Left colon (tissue), 2 donors: ENCODE measurements around the gene GGCX. TPM values are rescaled to one million over a fixed set of nuclear protein-coding genes. Genes with fewer than 3 reads are reported as not detected.
"Not testable (repeated sequence)": the region's sequence is repeated elsewhere in the genome, so short reads cannot be mapped to it uniquely, and the experiment has no call there.

Source experiments
- ATAC-seq: fragments of 200-7000 bp; cut with Tn5 transposase; one replicate; pipeline ENCODE4 v1.9.1; 2020; ENCODE audit warnings: mild to moderate bottlenecking, moderate library complexity
- DNase-seq, 2 donors: peaks; one replicate each; pipeline ENCODE4 v3.0.0-alpha.2; 2020
- intact Hi-C, 2 donors: fragments of 100-400 bp; cut with DNase I in 1 of 2; cut with micrococcal nuclease in 1 of 2; formaldehyde crosslinking; loops; one replicate each; pipeline versions ENCODE4 v1.11.2 to v1.14.0; 2022; cut with DNase I, micrococcal nuclease
- total RNA-seq, 2 donors: library from RNA; stranded (reverse); fragmentation: NEBNext Ultra II Directional; extraction: Animal tissue kit (Norgen Biotek cat#: 25700); gene quantifications; one replicate each; pipeline ENCODE4 v1.2.1, GENCODE V29; 2021
- donor health status: DM: no; HTN: no; CAD: no.
- donor health status: DM: yes; HTN: yes; CAD: no.

GGCX gene
- total RNA-seq, 2 donors from 2014 or later, result 25.1 to 27.8 TPM

GRCh38 chr2:85578243-85579180, 17.2 kb upstream of the GGCX start:
- peak; percentile 63 to 64 for DNase-seq
- intact Hi-C loops, result no loop called here

GRCh38 chr2:85577386-85578242, 16.3 kb upstream of the GGCX start, which contains the start of gene VAMP8:
VAMP8 (plus strand) TSS chr2:85577586; CDS start chr2:85577647, 61 bp downstream.
- DNase-seq (peak; percentile 92 to 93), ATAC-seq (peak; percentile 95)
- intact Hi-C loops, result no loop called here

More at GRCh38 chr2:85578243-85579180, 17.2 kb upstream of the GGCX start:
- peak; percentile 54 for ATAC-seq

GRCh38 chr2:85577063-85577385, 15.7 kb upstream of the GGCX start:
- no peak for DNase-seq
- intact Hi-C loops, result no loop called here
- ATAC-seq, result peak; percentile 1

- no peak for DNase-seq
- intact Hi-C loops, result no loop called here
- no peak for ATAC-seq
These were observed 14.4 kb upstream of the GGCX start for GRCh38 chr2:85575739-85576138.

- intact Hi-C loops, result no loop called here
- DNase-seq, result no peak
These were observed 5.0 kb upstream of the GGCX start for GRCh38 chr2:85566265-85566664.

GRCh38 chr2:85564144-85564563, 2.9 kb upstream of the GGCX start:
- no peak for ATAC-seq
- intact Hi-C loops, result no loop called here
- DNase-seq, result no peak

More at GRCh38 chr2:85566265-85566664, 5.0 kb upstream of the GGCX start:
- ATAC-seq, result no peak

GRCh38 chr2:85560812-85561279, 447 bp downstream of the GGCX start:
- DNase-seq, result no peak
- intact Hi-C loops, result no loop called here
- ATAC-seq, result no peak

GRCh38 chr2:85560403-85560726, 928 bp downstream of the GGCX start:
- intact Hi-C loops, DNase-seq, ATAC-seq: not testable (repeated sequence)

- no peak for ATAC-seq
- no peak for DNase-seq
- intact Hi-C loops, result no loop called here
These were observed 3.1 kb downstream of the GGCX start for GRCh38 chr2:85558160-85558559.

GRCh38 chr2:85557130-85557529, 4.2 kb downstream of the GGCX start:
- DNase-seq (no peak), ATAC-seq (no peak)
- intact Hi-C loops, result no loop called here

- no peak for DNase-seq
- intact Hi-C loops, result loop anchor here in 1 of 2 donors (5.0 kb wide), 1 partner anchor 133 kb away; no protein-coding TSS in a partner anchor
- ATAC-seq, result no peak
These were observed 6.2 kb downstream of the GGCX start for GRCh38 chr2:85554980-85555612.

- ATAC-seq, result no peak
- intact Hi-C loops, result loop anchor here (2.0 to 5.0 kb wide), 2 partner anchors 131 to 132 kb away; no protein-coding TSS in a partner anchor
- no peak for DNase-seq
These were observed 8.1 kb downstream of the GGCX start for GRCh38 chr2:85553184-85553583.

GRCh38 chr2:85551698-85552678, 9.3 kb downstream of the GGCX start:
- ATAC-seq (peak; percentile 78), DNase-seq (peak; percentile 74 to 86)
- intact Hi-C loops, result loop anchor here (2.0 to 5.0 kb wide), 2 partner anchors 130 to 131 kb away; no protein-coding TSS in a partner anchor

GRCh38 chr2:85550486-85550885, 10.8 kb downstream of the GGCX start:
- no peak for DNase-seq
- no peak for ATAC-seq
- intact Hi-C loops, result loop anchor here in 1 of 2 donors (5.0 kb wide), 1 partner anchor 128 kb away; no protein-coding TSS in a partner anchor

- intact Hi-C loops, result loop anchor here in 1 of 2 donors (5.0 kb wide), 1 partner anchor 128 kb away; no protein-coding TSS in a partner anchor
- ATAC-seq, result no peak
- no peak for DNase-seq
These were observed 11.5 kb downstream of the GGCX start for GRCh38 chr2:85549826-85550225.

- DNase-seq (no peak), ATAC-seq (no peak)
- intact Hi-C loops, result no loop called here
These were observed 12.2 kb downstream of the GGCX start for GRCh38 chr2:85549095-85549494.

GRCh38 chr2:85548608-85548900, 12.7 kb downstream of the GGCX start:
- DNase-seq (no peak), ATAC-seq (no peak)
- intact Hi-C loops, result no loop called here
